Renal pelvis (tissue), 4 donors: ENCODE results near the gene CLEC17A. TPM values are rescaled to one million over a fixed set of nuclear protein-coding genes. Genes with fewer than 3 reads are reported as not detected.

Experiments
- DNase-seq: peaks from one replicate; pipeline ENCODE4 v3.0.0-alpha.2; 2013
- polyA plus RNA-seq, 3 donors: library from polyadenylated mRNA; unstranded; fragments of 120-200 nt; gene quantifications; one replicate each; pipeline ENCODE4 v1.2.1, GENCODE V29; 2013; ENCODE audit not compliant: insufficient read length in 3 of 3

Gene CLEC17A
- polyA plus RNA-seq, 3 donors: 0.10 to 0.18 TPM; not detected in 1

DNA sequence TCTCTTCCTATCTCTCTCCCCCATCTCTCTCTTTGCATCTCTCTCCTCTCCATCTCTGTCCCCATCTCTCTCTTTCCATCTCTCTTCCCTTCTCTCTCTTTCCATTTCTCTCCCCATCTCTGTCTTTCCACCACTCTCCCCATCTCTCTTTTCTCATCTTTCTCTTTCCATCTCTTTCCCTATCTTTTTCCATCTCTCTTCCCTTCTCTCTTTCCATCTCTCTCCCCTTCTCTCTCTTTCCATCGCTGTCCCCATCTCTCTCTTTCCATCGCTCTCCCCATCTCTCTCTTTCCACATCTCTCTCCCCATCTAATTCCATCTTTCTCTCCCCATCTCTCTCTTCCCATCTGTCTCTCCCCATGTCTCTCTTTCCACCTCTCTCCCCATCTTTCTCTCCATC lies 67.3 kb downstream of the CLEC17A start:
- DNase-seq: no peak

DNA sequence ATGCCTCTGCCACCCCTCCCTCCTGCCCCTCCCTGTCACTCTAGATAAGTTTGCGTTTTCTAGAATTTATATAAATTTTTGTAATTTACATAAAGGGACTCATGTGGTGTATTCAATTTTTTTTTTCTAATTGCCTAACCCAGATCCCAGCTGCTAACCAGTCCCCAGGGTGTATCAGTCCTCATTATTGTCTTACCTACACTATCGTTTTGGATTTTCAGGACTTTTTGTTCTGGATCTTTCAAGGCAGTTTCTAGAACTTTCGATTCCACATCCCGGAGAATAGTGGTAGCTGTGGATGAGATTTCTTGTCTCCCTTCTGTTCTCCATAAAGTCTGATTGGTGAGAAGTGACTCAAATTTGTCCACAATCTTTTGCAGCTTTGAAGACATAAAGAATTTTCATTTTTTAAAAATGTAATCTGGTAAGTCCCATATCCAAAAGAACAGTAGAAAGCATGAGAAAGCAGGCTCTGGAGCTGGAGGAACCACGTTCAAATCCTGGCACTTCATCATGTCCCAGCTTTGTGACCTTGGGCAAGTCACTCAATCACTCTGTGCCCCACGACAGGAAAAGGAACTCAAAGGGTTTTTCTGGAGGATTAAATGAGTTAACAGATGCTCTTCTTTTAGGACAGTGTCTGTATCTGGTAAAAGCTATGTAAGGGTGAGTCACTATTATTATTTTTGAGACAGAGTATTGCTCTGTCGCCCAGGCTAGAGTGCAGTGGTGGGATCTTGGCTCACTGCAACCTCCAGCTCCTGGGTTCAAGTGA lies 72.1 kb downstream of the CLEC17A start:
- DNase-seq: no peak

DNA sequence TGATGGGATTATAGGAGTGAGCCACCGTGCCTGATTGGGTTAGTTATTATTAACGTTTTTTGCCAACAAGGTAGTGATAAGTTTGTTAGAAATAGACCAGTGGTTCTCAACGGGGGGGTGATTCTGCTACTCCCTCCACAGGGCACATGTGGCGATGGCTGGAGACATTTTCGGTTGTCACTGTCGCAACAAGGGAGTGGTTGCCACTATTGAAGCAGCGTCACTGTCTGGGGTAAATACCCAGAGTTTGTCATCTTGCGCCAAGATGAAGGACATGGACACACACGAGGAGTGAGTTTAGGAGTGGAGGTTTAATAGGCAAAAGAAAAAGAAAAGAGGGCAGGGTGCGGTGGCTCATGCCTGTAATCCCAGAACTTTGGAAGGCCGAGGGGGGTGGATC lies 72.8 kb downstream of the CLEC17A start:
- no peak for DNase-seq

DNA sequence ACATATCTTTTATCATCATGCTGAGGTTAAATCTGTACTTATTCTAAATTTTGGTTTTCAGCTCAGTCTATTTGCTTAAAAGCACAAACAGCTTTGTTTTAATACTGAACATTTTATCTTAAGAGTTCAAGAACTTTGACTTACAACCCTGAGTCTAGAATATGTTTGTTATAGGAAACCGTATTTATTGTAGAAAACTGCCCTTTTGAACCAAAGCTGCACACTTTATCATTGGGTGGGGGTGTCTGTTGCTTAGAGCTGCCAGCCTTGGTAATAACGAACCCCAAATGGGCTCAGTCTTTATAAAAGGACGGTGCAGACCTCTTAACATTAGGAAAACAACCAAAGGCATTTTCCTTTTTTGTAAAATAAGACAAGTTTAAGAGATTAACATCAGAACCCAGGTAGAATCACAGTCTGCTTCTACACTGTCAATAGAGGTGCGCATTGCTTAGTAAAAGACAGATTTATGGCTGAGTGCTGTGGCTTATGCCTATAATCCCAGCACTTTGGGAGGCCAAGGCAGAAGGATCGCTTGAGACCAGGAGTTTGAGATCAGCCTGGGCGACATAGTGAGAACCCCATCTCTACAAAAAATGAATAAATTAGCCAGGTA lies 77.1 kb downstream of the CLEC17A start:
- no peak for DNase-seq

DNA sequence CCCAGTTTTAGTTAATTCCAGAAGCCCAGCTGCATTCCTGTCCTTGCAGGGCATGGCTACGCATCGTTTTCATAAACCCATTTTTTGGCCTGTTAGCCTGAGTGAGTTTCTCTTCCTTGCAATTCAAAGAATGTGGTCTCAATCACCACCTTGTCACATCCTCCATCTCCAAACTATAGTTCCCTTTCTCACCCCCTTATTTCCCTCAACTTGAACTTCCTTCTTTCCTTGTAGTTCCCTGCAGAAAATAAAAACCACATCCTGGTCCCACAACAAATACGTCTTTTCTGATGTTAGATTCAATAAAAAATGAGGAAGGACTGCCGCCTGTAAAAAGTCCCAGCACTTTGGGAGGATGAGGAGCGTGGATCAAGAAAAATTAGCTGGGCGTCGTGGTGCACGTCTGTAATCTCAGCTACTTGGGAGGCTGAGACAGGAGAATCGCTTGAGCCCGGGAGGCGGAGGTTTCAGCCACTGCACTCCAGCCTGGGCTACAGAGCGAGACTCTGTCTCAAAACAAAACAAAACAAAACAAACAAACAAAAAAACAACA lies 78.6 kb downstream of the CLEC17A start:
- no peak for DNase-seq

Other genes starting within 250 kb of the CLEC17A start
- 10 to 100 TPM; 19.1 to 19.9 (median 19.2) TPM for gene ADGRE5, start 201.6 kb upstream of the CLEC17A start, polyA plus RNA-seq
- 10 to 100 TPM; 54.0 to 67.7 (median 65.9) TPM for gene DDX39A, start 163.7 kb upstream of the CLEC17A start, polyA plus RNA-seq
- 100 to 1,000 TPM; 101 to 109 (median 108) TPM for gene PKN1, start 149.8 kb upstream of the CLEC17A start, polyA plus RNA-seq
- gene PTGER1, start 107.7 kb upstream of the CLEC17A start, polyA plus RNA-seq: 1 to 10 TPM; 5.6 to 7.0 (median 6.3) TPM
- 100 to 1,000 TPM in 1 of 3 donors, 10 to 100 TPM in 2; 93.8 to 104 (median 97.9) TPM for gene GIPC1, start 87.0 kb upstream of the CLEC17A start, polyA plus RNA-seq
- 100 to 1,000 TPM in 1 of 3 donors, 10 to 100 TPM in 2; 93.2 to 109 (median 95.9) TPM for gene DNAJB1, start 64.7 kb upstream of the CLEC17A start, polyA plus RNA-seq
- gene TECR, start 53.5 kb upstream of the CLEC17A start, polyA plus RNA-seq: 100 to 1,000 TPM; 156 to 183 (median 160) TPM
- 100 to 1,000 TPM; 107 to 138 (median 131) TPM for gene NDUFB7, start 11.0 kb upstream of the CLEC17A start, polyA plus RNA-seq
- gene ADGRE3, start 91.8 kb downstream of the CLEC17A start, polyA plus RNA-seq: under 1 TPM in 1 of 3 donors, not detected in 2; 0.10 TPM
- 10 to 100 TPM; 13.9 to 29.0 (median 27.3) TPM for gene ZNF333, start 107.0 kb downstream of the CLEC17A start, polyA plus RNA-seq
- gene ADGRE2, start 195.5 kb downstream of the CLEC17A start, polyA plus RNA-seq: under 1 TPM; 0.30 to 0.48 (median 0.48) TPM